AG09309 (cell line): ENCODE data around the gene C1orf105.

Experiments used
- DNase-seq: peaks from one replicate; pipeline ENCODE4 v3.0.0-alpha.2; 2010; ENCODE audit warnings: low read depth
- H3K4me3 ChIP-seq: 2 replicates; pipeline ENCODE4 v1.5.1; 2011; ENCODE audit warnings: mild to moderate bottlenecking, low read depth, low read length, moderate library complexity; ENCODE audit not compliant: control insufficient read depth
- CTCF ChIP-seq: IDR thresholded peaks from 2 replicates; pipeline ENCODE4 v1.5.1; 2011; ENCODE audit warnings: mild to moderate bottlenecking, low read depth, low read length, inconsistent platforms; ENCODE audit not compliant: insufficient read depth, control insufficient read depth; ENCODE audit errors: missing control alignments

The C1orf105 gene

GRCh38 chr1:172380441-172381244, 39.8 kb upstream of the C1orf105 start:
- TF ChIP-seq CTCF, result no peak
- no peak for DNase-seq
- H3K4me3 ChIP-seq, result no peak overlapping the region

- no peak for TF ChIP-seq CTCF
- no peak for DNase-seq
- H3K4me3 ChIP-seq, result no peak overlapping the region
Measured at GRCh38 chr1:172381946-172382345, 38.5 kb upstream of the C1orf105 start.

GRCh38 chr1:172382406-172382805, 38.1 kb upstream of the C1orf105 start:
- DNase-seq, result no peak
- TF ChIP-seq CTCF, result no peak
- H3K4me3 ChIP-seq, result no peak overlapping the region

GRCh38 chr1:172382990-172383389, 37.5 kb upstream of the C1orf105 start:
- no peak for TF ChIP-seq CTCF
- no peak for DNase-seq
- H3K4me3 ChIP-seq, result no peak overlapping the region

GRCh38 chr1:172383536-172383935, 36.9 kb upstream of the C1orf105 start:
- H3K4me3 ChIP-seq, result no peak overlapping the region
- no peak for DNase-seq
- TF ChIP-seq CTCF, result no peak

GRCh38 chr1:172384656-172385055, 35.8 kb upstream of the C1orf105 start:
- no peak for TF ChIP-seq CTCF
- no peak for DNase-seq
- no peak overlapping the region for H3K4me3 ChIP-seq

- no peak overlapping the region for H3K4me3 ChIP-seq
- no peak for TF ChIP-seq CTCF
- DNase-seq, result no peak
Measured at GRCh38 chr1:172386046-172386445, 34.4 kb upstream of the C1orf105 start.
